Activated T-cell treated with anti-CD3 and anti-CD28 coated beads, Interleukin-2, amount 50 U/mL, for 24 hours (primary cell): Measurements from ENCODE around the gene RAPGEF1.
A peak's percentile ranks its signal among the peaks of the same experiment; 100 is the strongest.

Experiments used
- DNase-seq: peaks from one replicate; pipeline ENCODE4 v3.0.0-alpha.2; 2020
- H3K27ac Mint-ChIP-seq: 2 replicates; pipeline ENCODE4 v1.8.0; 2020; ENCODE audit warnings: mild to moderate bottlenecking, mixed read lengths
- H3K27me3 Mint-ChIP-seq: 2 replicates; pipeline ENCODE4 v1.8.0; 2020; ENCODE audit warnings: mixed read lengths
- H3K36me3 Mint-ChIP-seq: 2 replicates; pipeline ENCODE4 v1.8.0; 2020; ENCODE audit warnings: low read depth, mixed read lengths
- H3K4me1 Mint-ChIP-seq: 2 replicates; pipeline ENCODE4 v1.8.0; 2020; ENCODE audit warnings: low read depth, mixed read lengths
- H3K4me3 Mint-ChIP-seq: 2 replicates; pipeline ENCODE4 v1.8.0; 2020; ENCODE audit warnings: mild to moderate bottlenecking, moderate library complexity, mixed read lengths
- H3K9me3 Mint-ChIP-seq: 2 replicates; pipeline ENCODE4 v1.8.0; 2020; ENCODE audit warnings: mixed read lengths

The RAPGEF1 gene

GRCh38 chr9:131739959-131740648, at the start of gene RAPGEF1:
Gene RAPGEF1, minus strand, starts transcription at chr9:131740076. Its CDS starts 246 bp downstream, at chr9:131739830.
- Mint-ChIP-seq H3K4me3 (peak within 1 kb of the TSS; percentile 94), H3K36me3 (peaks cover 31% of the 10 kb centered on the region), H3K9me3 (no peaks in the 10 kb centered on the region), H3K4me1 (peaks cover 63% of the 10 kb centered on the region), H3K27me3 (no peaks in the 10 kb centered on the region), H3K27ac (peak within 1 kb of the TSS; percentile 93)
- peak; percentile 94 for DNase-seq

GRCh38 chr9:131788851-131789250, 49.0 kb upstream of the RAPGEF1 start:
- Mint-ChIP-seq H3K9me3 (no peaks in the 10 kb centered on the region), H3K36me3 (no peaks in the 10 kb centered on the region), H3K27ac (no peak overlapping the region), H3K4me3 (no peak overlapping the region), H3K27me3 (peaks cover 64% of the 10 kb centered on the region), H3K4me1 (no peaks in the 10 kb centered on the region)
- DNase-seq = no peak

- no peak overlapping the region for H3K4me3 Mint-ChIP-seq
- no peak overlapping the region for H3K27ac Mint-ChIP-seq
- H3K4me1 Mint-ChIP-seq = no peaks in the 10 kb centered on the region
- no peak for DNase-seq
- no peaks in the 10 kb centered on the region for H3K36me3 Mint-ChIP-seq
- peaks cover 74% of the 10 kb centered on the region for H3K27me3 Mint-ChIP-seq
- peaks cover 5% of the 10 kb centered on the region for H3K9me3 Mint-ChIP-seq
Observed at GRCh38 chr9:131787838-131788237, 48.0 kb upstream of the RAPGEF1 start.

- H3K27me3 Mint-ChIP-seq = peaks cover 73% of the 10 kb centered on the region
- H3K4me3 Mint-ChIP-seq = no peak overlapping the region
- peaks cover 5% of the 10 kb centered on the region for H3K9me3 Mint-ChIP-seq
- H3K36me3 Mint-ChIP-seq = no peaks in the 10 kb centered on the region
- H3K27ac Mint-ChIP-seq = no peak overlapping the region
- DNase-seq = no peak
- H3K4me1 Mint-ChIP-seq = peaks cover 10% of the 10 kb centered on the region
Observed at GRCh38 chr9:131784748-131785501, 45.0 kb upstream of the RAPGEF1 start.

- Mint-ChIP-seq H3K4me1 (peaks cover 10% of the 10 kb centered on the region), H3K27ac (no peak overlapping the region), H3K9me3 (peaks cover 5% of the 10 kb centered on the region), H3K36me3 (no peaks in the 10 kb centered on the region), H3K4me3 (no peak overlapping the region), H3K27me3 (peaks cover 65% of the 10 kb centered on the region)
- no peak for DNase-seq
Observed at GRCh38 chr9:131781069-131781468, 41.2 kb upstream of the RAPGEF1 start.

GRCh38 chr9:131776473-131776872, 36.6 kb upstream of the RAPGEF1 start:
- H3K4me3 Mint-ChIP-seq = no peak overlapping the region
- DNase-seq = peak; percentile 38
- no peaks in the 10 kb centered on the region for H3K9me3 Mint-ChIP-seq
- H3K4me1 Mint-ChIP-seq = peaks cover 10% of the 10 kb centered on the region
- H3K27me3 Mint-ChIP-seq = peaks cover 45% of the 10 kb centered on the region
- no peak overlapping the region for H3K27ac Mint-ChIP-seq
- H3K36me3 Mint-ChIP-seq = no peaks in the 10 kb centered on the region

- Mint-ChIP-seq H3K9me3 (no peaks in the 10 kb centered on the region), H3K27ac (no peak overlapping the region), H3K27me3 (peaks cover 47% of the 10 kb centered on the region), H3K4me1 (peaks cover 6% of the 10 kb centered on the region), H3K36me3 (no peaks in the 10 kb centered on the region), H3K4me3 (no peak overlapping the region)
- DNase-seq = no peak
Observed at GRCh38 chr9:131776036-131776435, 36.2 kb upstream of the RAPGEF1 start.

- Mint-ChIP-seq H3K9me3 (no peaks in the 10 kb centered on the region), H3K27me3 (peaks cover 50% of the 10 kb centered on the region), H3K4me1 (no peaks in the 10 kb centered on the region), H3K27ac (no peak overlapping the region), H3K36me3 (no peaks in the 10 kb centered on the region), H3K4me3 (no peak overlapping the region)
- no peak for DNase-seq
Observed at GRCh38 chr9:131774636-131775035, 34.8 kb upstream of the RAPGEF1 start.

GRCh38 chr9:131773911-131774379, 34.1 kb upstream of the RAPGEF1 start:
- Mint-ChIP-seq H3K4me3 (no peak overlapping the region), H3K36me3 (no peaks in the 10 kb centered on the region), H3K9me3 (no peaks in the 10 kb centered on the region), H3K27me3 (peaks cover 46% of the 10 kb centered on the region), H3K4me1 (no peaks in the 10 kb centered on the region), H3K27ac (no peak overlapping the region)
- DNase-seq = peak; percentile 38

GRCh38 chr9:131772940-131773339, 33.1 kb upstream of the RAPGEF1 start:
- Mint-ChIP-seq H3K36me3 (no peaks in the 10 kb centered on the region), H3K4me3 (no peak overlapping the region), H3K27me3 (peaks cover 40% of the 10 kb centered on the region), H3K4me1 (no peaks in the 10 kb centered on the region), H3K27ac (no peak overlapping the region), H3K9me3 (no peaks in the 10 kb centered on the region)
- DNase-seq = no peak

GRCh38 chr9:131771646-131772045, 31.8 kb upstream of the RAPGEF1 start:
- H3K36me3 Mint-ChIP-seq = no peaks in the 10 kb centered on the region
- no peak for DNase-seq
- H3K4me3 Mint-ChIP-seq = no peak overlapping the region
- H3K27me3 Mint-ChIP-seq = peaks cover 34% of the 10 kb centered on the region
- no peaks in the 10 kb centered on the region for H3K9me3 Mint-ChIP-seq
- H3K27ac Mint-ChIP-seq = no peak overlapping the region
- no peaks in the 10 kb centered on the region for H3K4me1 Mint-ChIP-seq

- Mint-ChIP-seq H3K4me3 (no peak overlapping the region), H3K4me1 (no peaks in the 10 kb centered on the region), H3K36me3 (no peaks in the 10 kb centered on the region), H3K9me3 (no peaks in the 10 kb centered on the region), H3K27ac (no peak overlapping the region), H3K27me3 (peaks cover 28% of the 10 kb centered on the region)
- no peak for DNase-seq
Observed at GRCh38 chr9:131769361-131769760, 29.5 kb upstream of the RAPGEF1 start.

GRCh38 chr9:131764568-131764967, 24.7 kb upstream of the RAPGEF1 start:
- H3K4me3 Mint-ChIP-seq = no peak overlapping the region
- no peaks in the 10 kb centered on the region for H3K4me1 Mint-ChIP-seq
- H3K27me3 Mint-ChIP-seq = peaks cover 11% of the 10 kb centered on the region
- no peaks in the 10 kb centered on the region for H3K9me3 Mint-ChIP-seq
- no peak for DNase-seq
- no peaks in the 10 kb centered on the region for H3K36me3 Mint-ChIP-seq
- H3K27ac Mint-ChIP-seq = no peak overlapping the region

GRCh38 chr9:131762356-131762932, 22.6 kb upstream of the RAPGEF1 start:
- no peak overlapping the region for H3K27ac Mint-ChIP-seq
- H3K36me3 Mint-ChIP-seq = no peaks in the 10 kb centered on the region
- H3K4me3 Mint-ChIP-seq = no peak overlapping the region
- no peaks in the 10 kb centered on the region for H3K9me3 Mint-ChIP-seq
- peaks cover 14% of the 10 kb centered on the region for H3K27me3 Mint-ChIP-seq
- H3K4me1 Mint-ChIP-seq = peaks cover 15% of the 10 kb centered on the region
- peak; percentile 87 for DNase-seq
